IPS DF 6.9 (cell line): ENCODE measurements around the gene CHST2.

Source experiments
- DNase-seq: peaks from one replicate; pipeline ENCODE4 v3.0.0-alpha.2; 2013; ENCODE audit warnings: low read depth, low spot score
- H3K27ac ChIP-seq: one replicate; pipeline ENCODE4 v1.5.1; 2013; ENCODE audit warnings: low read length, control low read depth
- H3K27me3 ChIP-seq: 2 replicates; pipeline ENCODE4 v1.6.1; 2013; ENCODE audit warnings: mild to moderate bottlenecking, low read length; ENCODE audit not compliant: control insufficient read depth, insufficient read depth
- H3K36me3 ChIP-seq: 2 replicates; pipeline ENCODE4 v1.6.1; 2013; ENCODE audit warnings: low read length; ENCODE audit not compliant: control insufficient read depth, insufficient read depth
- H3K4me1 ChIP-seq: 2 replicates; pipeline ENCODE4 v1.6.1; 2013; ENCODE audit warnings: low read length; ENCODE audit not compliant: control insufficient read depth, insufficient read depth
- H3K4me3 ChIP-seq: 2 replicates; pipeline ENCODE4 v1.5.1; 2013; ENCODE audit warnings: mild to moderate bottlenecking, low read length
- H3K9me3 ChIP-seq: 2 replicates; pipeline ENCODE4 v1.6.1; 2013; ENCODE audit warnings: low read length, inconsistent platforms; ENCODE audit not compliant: control insufficient read depth, insufficient read depth
- WGBS: extraction: QIAGEN DNeasy Blood & Tissue Kit; methylation state at CpG from one replicate; pipeline ENCODE4 v1.1.7; 2013; ENCODE audit warnings: mixed read lengths, missing lambda C conversion rate; ENCODE audit not compliant: insufficient read length, insufficient coverage; 5-methylcytosine and 5-hydroxymethylcytosine counted together

The CHST2 gene

DNA sequence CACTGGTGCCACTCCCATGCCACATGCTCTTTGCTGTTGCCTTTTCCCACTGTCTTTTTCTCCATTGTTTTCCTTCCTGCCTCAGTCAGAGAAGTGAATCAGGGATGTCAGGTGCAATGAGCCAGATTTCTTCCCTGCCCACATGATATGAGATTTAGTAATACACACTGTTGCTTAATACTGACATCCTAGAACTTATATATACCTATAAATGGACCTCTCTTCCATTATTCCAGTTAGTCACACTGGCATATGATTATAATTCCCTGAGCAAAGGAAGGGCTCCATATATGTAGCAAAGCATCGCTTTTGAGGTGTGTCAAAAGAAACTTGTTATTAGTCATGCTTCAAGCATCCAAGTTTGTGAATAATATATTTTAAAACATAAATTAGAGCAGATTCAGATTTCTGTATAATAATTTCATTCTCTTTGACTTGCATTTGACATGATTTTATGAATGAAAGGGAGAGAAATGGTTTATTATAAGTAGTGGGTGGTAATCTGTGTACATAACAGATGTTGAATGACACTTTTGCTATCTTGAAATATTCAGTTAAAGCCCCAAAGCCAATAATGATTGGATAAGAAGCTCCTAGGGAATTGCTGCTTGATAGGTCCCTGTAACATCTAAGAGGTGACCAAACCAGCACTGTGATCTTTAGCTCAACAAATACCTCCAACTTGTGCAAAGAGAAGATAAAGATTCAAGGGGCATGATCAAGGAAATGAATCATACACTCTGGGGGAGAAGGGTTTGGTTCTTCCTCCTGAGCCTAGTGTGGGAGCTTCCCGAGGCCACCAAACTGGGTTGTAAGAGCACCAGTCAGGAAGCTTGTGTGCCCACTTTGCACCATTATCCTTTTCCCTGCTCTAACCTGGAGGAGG is 48.6 kb downstream of the CHST2 start:
- H3K9me3 ChIP-seq, result no peaks in the 10 kb centered on the region
- no peak overlapping the region for H3K27ac ChIP-seq
- H3K36me3 ChIP-seq, result no peaks in the 10 kb centered on the region
- peaks cover 2% of the 10 kb centered on the region for H3K4me1 ChIP-seq
- H3K4me3 ChIP-seq, result no peak overlapping the region
- no peaks in the 10 kb centered on the region for H3K27me3 ChIP-seq
- no peak for DNase-seq
- WGBS, result no CpG with 5 or more reads among the region's 2 CpGs

DNA sequence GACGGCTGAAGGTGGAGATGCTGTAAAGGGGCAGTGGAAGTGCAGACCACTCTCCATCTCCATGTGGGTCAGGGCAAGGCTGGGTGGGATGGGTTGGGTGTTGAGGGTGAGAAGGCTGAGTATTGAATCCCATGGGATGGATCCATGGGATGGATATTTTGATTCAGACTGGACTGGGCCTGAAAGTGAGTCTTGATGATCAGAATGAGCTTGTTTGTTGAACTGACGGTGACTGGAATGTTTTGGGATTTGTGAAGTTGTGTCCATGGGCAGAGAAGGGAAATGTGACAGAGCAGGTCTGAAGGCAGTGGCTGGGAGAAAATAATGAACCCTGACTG is 49.3 kb downstream of the CHST2 start:
- Histone ChIP-seq H3K27ac (no peak overlapping the region), H3K36me3 (no peaks in the 10 kb centered on the region), H3K9me3 (no peaks in the 10 kb centered on the region), H3K4me3 (no peak overlapping the region), H3K4me1 (peaks cover 2% of the 10 kb centered on the region), H3K27me3 (no peaks in the 10 kb centered on the region)
- no CpG with 5 or more reads among the region's 2 CpGs for WGBS
- no peak for DNase-seq

- WGBS, result no CpG with 5 or more reads among the region's 6 CpGs
- DNase-seq, result no peak
- no peaks in the 10 kb centered on the region for H3K36me3 ChIP-seq
- peaks cover 2% of the 10 kb centered on the region for H3K4me1 ChIP-seq
- no peak overlapping the region for H3K27ac ChIP-seq
- H3K27me3 ChIP-seq, result no peaks in the 10 kb centered on the region
- no peaks in the 10 kb centered on the region for H3K9me3 ChIP-seq
- H3K4me3 ChIP-seq, result no peak overlapping the region
Observed at GRCh38 chr3:143170074-143170473, 50.5 kb downstream of the CHST2 start.

GRCh38 chr3:143170676-143171075 is 51.1 kb downstream of the CHST2 start:
- Histone ChIP-seq H3K9me3 (no peaks in the 10 kb centered on the region), H3K4me3 (no peak overlapping the region), H3K4me1 (no peaks in the 10 kb centered on the region), H3K27ac (no peak overlapping the region), H3K27me3 (no peaks in the 10 kb centered on the region), H3K36me3 (no peaks in the 10 kb centered on the region)
- no peak for DNase-seq
- no CpG with 5 or more reads among the region's 1 CpG for WGBS

- no peak overlapping the region for H3K27ac ChIP-seq
- WGBS, result no CpG with 5 or more reads among the region's 3 CpGs
- no peak overlapping the region for H3K4me3 ChIP-seq
- no peaks in the 10 kb centered on the region for H3K9me3 ChIP-seq
- H3K4me1 ChIP-seq, result no peaks in the 10 kb centered on the region
- DNase-seq, result no peak
- no peaks in the 10 kb centered on the region for H3K36me3 ChIP-seq
- H3K27me3 ChIP-seq, result no peaks in the 10 kb centered on the region
Observed at GRCh38 chr3:143171141-143171980, 51.8 kb downstream of the CHST2 start.

DNA sequence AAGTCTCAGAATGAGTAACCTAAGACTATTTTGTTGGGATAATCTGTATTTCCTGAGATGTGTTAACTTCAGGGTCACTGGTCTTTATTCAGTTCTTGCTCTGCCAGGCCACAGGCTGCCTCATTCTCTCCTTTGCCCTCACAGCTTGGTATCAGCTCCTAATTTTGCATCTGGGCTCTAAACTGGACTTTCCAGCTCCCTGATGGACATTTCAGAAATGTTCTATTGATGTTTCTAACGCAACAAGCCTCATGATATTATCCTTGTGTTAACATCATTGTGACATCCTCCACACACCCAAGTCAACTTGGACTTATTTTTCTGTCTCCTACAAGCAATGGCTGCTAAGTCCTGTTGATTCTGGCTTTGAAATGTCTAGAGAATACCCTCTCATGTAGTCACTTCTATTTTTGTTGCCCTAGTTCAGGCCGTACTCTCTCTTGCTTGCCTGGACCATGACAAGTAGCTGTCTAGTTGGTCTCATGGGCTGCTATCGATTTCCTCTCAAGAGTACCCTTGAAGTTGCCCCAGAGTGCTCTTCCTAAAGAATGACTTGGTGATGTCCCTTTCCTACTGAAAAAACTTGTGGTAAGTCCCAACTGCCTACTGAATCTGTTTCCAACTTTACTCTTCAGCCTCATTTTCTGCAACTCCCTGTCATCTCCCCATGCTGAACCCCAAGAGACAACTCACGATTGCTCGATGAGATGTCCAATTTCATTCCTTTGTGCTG is 52.7 kb downstream of the CHST2 start:
- no CpG with 5 or more reads among the region's 5 CpGs for WGBS
- no peaks in the 10 kb centered on the region for H3K4me1 ChIP-seq
- H3K9me3 ChIP-seq, result no peaks in the 10 kb centered on the region
- no peak overlapping the region for H3K4me3 ChIP-seq
- H3K36me3 ChIP-seq, result no peaks in the 10 kb centered on the region
- DNase-seq, result no peak
- no peak overlapping the region for H3K27ac ChIP-seq
- H3K27me3 ChIP-seq, result no peaks in the 10 kb centered on the region

- WGBS, result no CpG with 5 or more reads among the region's 2 CpGs
- no peak for DNase-seq
- no peaks in the 10 kb centered on the region for H3K27me3 ChIP-seq
- no peak overlapping the region for H3K4me3 ChIP-seq
- no peak overlapping the region for H3K27ac ChIP-seq
- H3K36me3 ChIP-seq, result no peaks in the 10 kb centered on the region
- H3K9me3 ChIP-seq, result no peaks in the 10 kb centered on the region
- no peaks in the 10 kb centered on the region for H3K4me1 ChIP-seq
Observed at GRCh38 chr3:143172795-143173145, 53.2 kb downstream of the CHST2 start.

DNA sequence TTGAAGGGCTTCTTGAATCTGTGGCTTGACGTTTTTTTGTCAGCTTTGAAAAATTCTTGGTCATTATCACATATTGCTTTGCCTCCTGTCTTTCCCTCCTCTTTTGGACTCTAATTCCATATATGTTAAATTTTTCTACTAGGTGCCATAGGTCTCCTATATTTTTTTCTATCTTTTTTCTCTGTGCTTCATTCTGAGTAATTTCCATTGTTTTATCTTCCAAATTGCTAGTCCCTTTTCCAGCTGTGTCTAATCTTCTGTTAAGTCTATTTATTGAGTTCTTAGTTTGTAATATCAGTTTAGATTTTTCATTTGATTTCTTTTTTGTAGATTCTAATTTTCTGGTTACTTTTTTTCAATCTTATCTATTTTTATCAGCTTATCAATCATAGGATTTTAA is 53.7 kb downstream of the CHST2 start:
- no peak overlapping the region for H3K27ac ChIP-seq
- WGBS, result no CpG with 5 or more reads among the region's 1 CpG
- no peaks in the 10 kb centered on the region for H3K4me1 ChIP-seq

More for the DNA sequence above, 53.7 kb downstream of the CHST2 start:
- Histone ChIP-seq H3K27me3 (no peaks in the 10 kb centered on the region), H3K36me3 (no peaks in the 10 kb centered on the region), H3K4me3 (no peak overlapping the region), H3K9me3 (no peaks in the 10 kb centered on the region)
- DNase-seq, result no peak
